CD4-positive, CD25-positive, alpha-beta regulatory T cell (primary cell): Measurements from ENCODE around the gene NBEA. TPM values are rescaled to one million over a fixed set of nuclear protein-coding genes. Genes with fewer than 3 reads are reported as not detected.

Experiments used
- ATAC-seq, 2 donors: fragments of 150-1000 bp; cut with Tn5 transposase; one replicate each; pipeline ENCODE4 v1.10.0; 2021; ENCODE audit warnings: low read depth in 2 of 2, moderate number of reproducible peaks in 2 of 2, moderate library complexity in 1 of 2
- DNase-seq, 3 donors: peaks; one replicate each; pipeline versions ENCODE4 v3.0.0 to v3.0.0-alpha.2; 2012 to 2022; ENCODE audit warnings: mixed read lengths in 1 of 3
- H3K27ac ChIP-seq: one replicate; pipeline ENCODE4 v1.7.0; 2013; ENCODE audit warnings: mild to moderate bottlenecking, low read length; ENCODE audit not compliant: insufficient read depth, poor library complexity, severe bottlenecking
- H3K27me3 ChIP-seq: one replicate; pipeline ENCODE4 v1.7.0; 2013; ENCODE audit warnings: low read length; ENCODE audit not compliant: control insufficient read depth, insufficient read depth
- H3K36me3 ChIP-seq: one replicate; pipeline ENCODE4 v1.7.0; 2013; ENCODE audit warnings: mild to moderate bottlenecking, low read length, moderate library complexity; ENCODE audit not compliant: control insufficient read depth, insufficient read depth
- H3K4me1 ChIP-seq: 2 replicates; pipeline ENCODE4 v1.7.0; 2013; ENCODE audit warnings: mild to moderate bottlenecking, low read length; ENCODE audit not compliant: insufficient read depth, control insufficient read depth, poor library complexity, severe bottlenecking
- H3K4me3 ChIP-seq: one replicate; pipeline ENCODE4 v1.7.0; 2013; ENCODE audit warnings: low read depth, mild to moderate bottlenecking, low read length, moderate library complexity
- H3K9me3 ChIP-seq, 2 experiments: 1 replicate in 1 of 2; 2 replicates in 1 of 2; pipeline ENCODE4 v1.7.0; 2013; ENCODE audit warnings: low read length in 2 of 2, mild to moderate bottlenecking in 1 of 2, moderate library complexity in 1 of 2; ENCODE audit not compliant: control insufficient read depth in 2 of 2
- H3K27ac Mint-ChIP-seq, 3 donors: one replicate each; pipeline ENCODE4 v1.8.0; 2020 to 2022; ENCODE audit warnings: mild to moderate bottlenecking in 3 of 3, mixed read lengths in 3 of 3, moderate library complexity in 2 of 3
- H3K27me3 Mint-ChIP-seq: one replicate; pipeline ENCODE4 v1.8.0; 2022; ENCODE audit warnings: mild to moderate bottlenecking, mixed read lengths
- H3K36me3 Mint-ChIP-seq: one replicate; pipeline ENCODE4 v1.8.0; 2020; ENCODE audit warnings: mixed read lengths
- H3K4me1 Mint-ChIP-seq, 4 donors: one replicate each; pipeline ENCODE4 v1.8.0; 2020 to 2022; ENCODE audit warnings: mixed read lengths in 4 of 4, mild to moderate bottlenecking in 1 of 4
- H3K4me3 Mint-ChIP-seq, 4 donors: one replicate each; pipeline ENCODE4 v1.8.0; 2020 to 2022; ENCODE audit warnings: mild to moderate bottlenecking in 4 of 4, mixed read lengths in 4 of 4, moderate library complexity in 3 of 4
- H3K9me3 Mint-ChIP-seq, 7 donors: one replicate each; pipeline ENCODE4 v1.8.0; 2020 to 2022; ENCODE audit warnings: mixed read lengths in 7 of 7, mild to moderate bottlenecking in 3 of 7, moderate library complexity in 2 of 7
- polyA plus RNA-seq, 4 donors: library from polyadenylated mRNA; unstranded; fragments of 300-500 nt; fragmentation: Illumina TruSeq; gene quantifications; one replicate each; pipeline ENCODE4 v1.2.3, GENCODE V29; 2021
- total RNA-seq: library from RNA; stranded (reverse); gene quantifications from one replicate; pipeline ENCODE4 v1.2.3, GENCODE V29; 2022

NBEA gene
- total and polyA plus RNA-seq, 5 donors from 2014 or later: 0.02 to 1.1 (median 0.30) TPM

DNA sequence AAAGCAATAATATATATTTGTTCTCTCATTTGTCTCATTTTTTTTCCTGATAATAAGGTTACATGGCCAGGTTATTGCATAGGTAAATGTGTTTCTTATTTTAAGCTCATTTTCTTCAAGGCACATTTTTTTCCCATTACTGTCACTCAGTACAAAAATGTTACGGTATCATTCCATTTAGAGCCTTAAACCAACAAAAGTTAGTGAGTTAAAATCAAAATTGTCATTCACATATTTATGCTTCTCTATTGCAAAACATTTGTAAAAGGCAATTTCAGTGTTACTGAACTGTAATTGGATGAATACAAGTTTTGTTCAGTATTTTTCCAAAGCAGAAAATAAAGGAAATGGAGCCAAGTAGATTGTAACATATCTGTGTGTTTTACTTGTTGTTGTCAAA, 652.0 kb downstream of the NBEA start:
- no peak overlapping the region for H3K4me3 Mint-ChIP-seq
- Histone ChIP-seq H3K4me3 (no peak overlapping the region), H3K4me1 (no peaks in the 10 kb centered on the region), H3K9me3 (no peaks in the 10 kb centered on the region), H3K27ac (no peak overlapping the region), H3K36me3 (no peaks in the 10 kb centered on the region), H3K27me3 (no peaks in the 10 kb centered on the region)
- no peak for ATAC-seq
- H3K27ac Mint-ChIP-seq: no peak overlapping the region
- peaks cover 0 to 9% (median 0%) of the 10 kb centered on the region in 7 donors for H3K9me3 Mint-ChIP-seq
- H3K4me1 Mint-ChIP-seq: no peaks in the 10 kb centered on the region
- H3K27me3 Mint-ChIP-seq: no peaks in the 10 kb centered on the region
- H3K36me3 Mint-ChIP-seq: no peaks in the 10 kb centered on the region
- no peak for DNase-seq

DNA sequence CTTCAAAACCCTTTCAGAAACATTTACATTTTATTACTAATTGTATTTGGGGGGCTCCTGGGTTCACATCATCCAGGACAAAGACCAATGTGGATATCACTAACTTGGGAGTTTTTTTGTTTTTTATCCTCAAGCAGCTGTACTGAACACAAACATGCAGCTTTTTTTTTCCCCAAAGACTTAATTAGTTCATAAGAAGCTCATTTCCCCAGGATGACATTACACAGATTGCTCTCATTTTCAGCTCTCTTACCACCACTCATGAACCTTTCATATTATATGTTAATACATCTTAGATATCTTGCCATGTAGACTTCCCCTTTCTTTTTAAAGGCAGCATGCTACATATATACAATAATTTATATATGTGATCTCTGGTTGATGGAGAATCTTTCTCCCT, 653.1 kb downstream of the NBEA start:
- H3K4me3 ChIP-seq: no peak overlapping the region
- no peaks in the 10 kb centered on the region for H3K9me3 ChIP-seq
- H3K27me3 ChIP-seq: no peaks in the 10 kb centered on the region
- Mint-ChIP-seq H3K36me3 (no peaks in the 10 kb centered on the region), H3K4me3 (no peak overlapping the region), H3K27ac (no peak overlapping the region), H3K4me1 (no peaks in the 10 kb centered on the region), H3K27me3 (no peaks in the 10 kb centered on the region), H3K9me3 (peaks cover 0 to 4% (median 0%) of the 10 kb centered on the region in 7 donors)
- DNase-seq (no peak), ATAC-seq (no peak)
- no peak overlapping the region for H3K27ac ChIP-seq
- no peaks in the 10 kb centered on the region for H3K36me3 ChIP-seq
- H3K4me1 ChIP-seq: no peaks in the 10 kb centered on the region

DNA sequence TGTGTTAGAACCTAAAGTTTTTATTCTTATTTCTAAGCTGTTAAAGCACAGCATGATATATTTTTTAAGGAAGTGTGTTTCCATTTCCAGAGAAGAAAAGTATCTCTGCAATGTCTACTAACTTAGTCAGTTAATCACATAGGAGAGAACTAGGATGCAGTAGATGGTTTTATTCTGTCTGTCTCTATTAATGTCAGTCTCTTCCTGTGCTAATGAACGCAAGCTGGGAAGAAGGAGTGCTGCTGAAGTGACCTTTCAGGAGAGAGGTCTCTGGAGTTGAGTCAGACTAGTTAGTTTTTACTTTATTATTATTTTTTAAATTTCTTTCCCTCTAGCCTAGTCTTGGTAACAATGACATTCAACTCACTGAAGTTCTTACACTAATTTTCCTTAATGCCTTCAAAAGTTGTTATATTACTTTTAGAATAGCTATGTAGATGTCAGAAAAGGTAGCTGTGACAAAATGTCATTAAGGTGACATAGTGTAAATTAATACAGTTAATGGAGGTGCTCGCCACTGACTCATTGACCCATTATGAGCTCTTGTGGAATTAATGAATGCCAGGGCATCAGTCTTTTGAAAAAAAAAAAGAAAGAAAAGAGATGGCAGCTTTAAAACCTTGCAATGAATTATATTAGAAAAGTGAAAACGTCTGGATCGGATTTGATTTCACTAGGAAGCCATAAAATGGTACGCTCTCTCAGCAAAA, 654.4 kb downstream of the NBEA start:
- Mint-ChIP-seq H3K27me3 (no peaks in the 10 kb centered on the region), H3K27ac (no peak overlapping the region), H3K4me1 (no peaks in the 10 kb centered on the region), H3K36me3 (no peaks in the 10 kb centered on the region), H3K4me3 (no peak overlapping the region), H3K9me3 (peaks cover 0 to 4% (median 0%) of the 10 kb centered on the region in 7 donors)
- no peak overlapping the region for H3K4me3 ChIP-seq
- no peaks in the 10 kb centered on the region for H3K4me1 ChIP-seq
- H3K27me3 ChIP-seq: no peaks in the 10 kb centered on the region
- no peak for DNase-seq
- no peaks in the 10 kb centered on the region for H3K36me3 ChIP-seq
- no peak for ATAC-seq
- no peaks in the 10 kb centered on the region for H3K9me3 ChIP-seq
- no peak overlapping the region for H3K27ac ChIP-seq

DNA sequence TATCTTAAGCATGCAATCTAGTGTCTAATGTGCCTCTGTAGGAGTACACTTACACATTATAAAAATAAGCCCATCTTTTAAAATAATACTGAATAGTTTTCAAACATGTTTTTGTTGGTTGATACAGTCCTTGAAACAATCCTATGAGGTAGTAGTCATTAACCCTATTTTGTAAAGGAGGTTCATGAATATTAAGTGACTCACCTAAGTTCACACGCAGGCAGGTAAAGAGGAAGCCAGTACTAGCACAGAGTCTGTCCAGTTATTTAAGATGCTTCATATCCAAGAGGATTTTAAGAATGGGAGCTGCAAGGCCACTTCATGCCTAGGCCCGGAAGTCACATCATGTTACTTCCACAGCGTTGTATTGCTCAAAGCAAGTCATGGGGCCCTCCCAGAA, 655.4 kb downstream of the NBEA start:
- Mint-ChIP-seq H3K27me3 (no peaks in the 10 kb centered on the region), H3K27ac (no peak overlapping the region)

DNA sequence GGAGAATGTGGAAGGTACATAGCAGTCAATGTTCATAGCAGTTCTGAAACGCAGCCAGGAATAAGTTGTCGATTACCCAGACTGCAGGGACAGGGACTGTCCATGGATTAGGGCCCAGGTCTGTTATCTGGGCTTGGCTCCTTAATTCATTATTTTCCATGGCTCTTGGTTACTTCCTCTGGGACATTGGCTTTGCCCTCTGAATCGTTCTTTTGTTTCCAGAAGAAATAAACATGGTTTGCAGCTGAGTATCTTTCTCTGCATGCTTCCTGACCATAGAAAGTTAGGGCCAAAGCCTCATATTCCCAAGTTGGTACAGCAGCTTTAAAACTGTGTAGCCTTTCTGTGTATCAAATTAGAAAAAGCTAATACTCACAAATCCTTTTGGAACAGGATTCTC, 656.2 kb downstream of the NBEA start:
- H3K4me1 Mint-ChIP-seq: no peaks in the 10 kb centered on the region
- no peaks in the 10 kb centered on the region for H3K27me3 Mint-ChIP-seq
- ATAC-seq (no peak), DNase-seq (no peak)
- H3K36me3 ChIP-seq: no peaks in the 10 kb centered on the region
- no peaks in the 10 kb centered on the region for H3K27me3 ChIP-seq
- H3K27ac ChIP-seq: no peak overlapping the region
- no peaks in the 10 kb centered on the region for H3K4me1 ChIP-seq
- H3K4me3 Mint-ChIP-seq: no peak overlapping the region
- H3K9me3 ChIP-seq: no peaks in the 10 kb centered on the region
- no peaks in the 10 kb centered on the region for H3K36me3 Mint-ChIP-seq
- H3K9me3 Mint-ChIP-seq: peaks cover 0 to 4% (median 0%) of the 10 kb centered on the region in 7 donors
- H3K4me3 ChIP-seq: no peak overlapping the region
- no peak overlapping the region for H3K27ac Mint-ChIP-seq

More for the DNA sequence above, 655.4 kb downstream of the NBEA start:
- Histone ChIP-seq H3K27me3 (no peaks in the 10 kb centered on the region), H3K9me3 (no peaks in the 10 kb centered on the region), H3K27ac (no peak overlapping the region), H3K36me3 (no peaks in the 10 kb centered on the region), H3K4me1 (no peaks in the 10 kb centered on the region), H3K4me3 (no peak overlapping the region)
- no peaks in the 10 kb centered on the region for H3K4me1 Mint-ChIP-seq
- peaks cover 0 to 4% (median 0%) of the 10 kb centered on the region in 7 donors for H3K9me3 Mint-ChIP-seq
- H3K4me3 Mint-ChIP-seq: no peak overlapping the region
- no peak for DNase-seq
- no peak for ATAC-seq
- H3K36me3 Mint-ChIP-seq: no peaks in the 10 kb centered on the region

DNA sequence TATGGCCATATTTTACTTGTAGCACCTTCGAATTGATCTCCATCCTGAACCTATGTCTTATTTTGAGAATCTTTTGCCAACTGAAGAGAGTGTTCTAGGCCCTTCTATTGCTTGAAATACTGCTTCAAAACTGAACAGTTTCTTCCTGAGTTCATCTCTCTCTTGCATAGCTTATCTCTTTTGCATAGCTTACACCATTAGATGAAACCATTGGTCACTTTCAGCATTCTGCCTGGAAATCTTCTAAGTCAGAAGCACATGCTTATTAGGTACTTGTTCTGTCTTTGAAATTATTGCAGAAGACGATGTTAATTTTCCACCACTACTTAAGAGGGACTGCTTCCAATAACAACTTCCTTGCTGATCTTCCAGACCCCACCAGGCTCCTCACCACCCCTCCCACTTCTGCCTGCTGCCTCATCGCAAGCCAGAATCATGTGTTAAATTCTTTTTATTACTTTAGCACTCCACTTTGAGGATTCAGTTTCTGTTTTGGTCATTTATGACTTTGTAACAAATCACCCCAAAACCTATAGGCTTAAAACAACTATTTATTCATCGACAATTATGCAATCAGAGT, 656.8 kb downstream of the NBEA start:
- Mint-ChIP-seq H3K9me3 (peaks cover 0 to 4% (median 0%) of the 10 kb centered on the region in 7 donors), H3K27ac (no peak overlapping the region), H3K4me3 (no peak overlapping the region), H3K36me3 (no peaks in the 10 kb centered on the region), H3K27me3 (no peaks in the 10 kb centered on the region), H3K4me1 (no peaks in the 10 kb centered on the region)
- Histone ChIP-seq H3K27me3 (no peaks in the 10 kb centered on the region), H3K36me3 (no peaks in the 10 kb centered on the region), H3K9me3 (no peaks in the 10 kb centered on the region), H3K4me1 (no peaks in the 10 kb centered on the region), H3K27ac (no peak overlapping the region), H3K4me3 (no peak overlapping the region)
- DNase-seq (no peak), ATAC-seq (no peak)

DNA sequence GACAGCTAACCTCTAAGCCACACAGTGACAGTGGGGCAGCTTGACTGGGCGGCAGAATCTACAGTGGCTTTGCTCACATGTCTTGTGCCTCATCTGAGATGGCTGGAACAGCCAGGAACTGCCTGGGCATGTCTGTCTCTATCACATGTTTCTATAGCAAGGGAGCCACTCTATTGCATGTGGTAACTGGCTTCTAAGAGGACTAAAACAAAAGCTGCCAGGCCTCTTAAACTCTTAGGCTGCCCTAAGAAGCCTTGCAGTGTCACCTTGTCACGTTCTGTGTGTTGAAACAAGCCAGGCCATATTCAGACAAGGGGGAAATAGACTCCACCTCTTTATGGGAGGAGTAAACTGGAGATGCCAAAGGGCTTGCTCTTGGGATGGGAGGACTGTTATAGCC, 657.3 kb downstream of the NBEA start:
- Histone ChIP-seq H3K27me3 (no peaks in the 10 kb centered on the region), H3K27ac (no peak overlapping the region), H3K9me3 (no peaks in the 10 kb centered on the region), H3K4me3 (no peak overlapping the region), H3K36me3 (no peaks in the 10 kb centered on the region), H3K4me1 (no peaks in the 10 kb centered on the region)
- Mint-ChIP-seq H3K4me3 (no peak overlapping the region), H3K4me1 (no peaks in the 10 kb centered on the region), H3K27ac (no peak overlapping the region), H3K9me3 (peaks cover 0 to 4% (median 0%) of the 10 kb centered on the region in 7 donors), H3K36me3 (no peaks in the 10 kb centered on the region), H3K27me3 (no peaks in the 10 kb centered on the region)
- ATAC-seq: no peak
- no peak for DNase-seq

DNA sequence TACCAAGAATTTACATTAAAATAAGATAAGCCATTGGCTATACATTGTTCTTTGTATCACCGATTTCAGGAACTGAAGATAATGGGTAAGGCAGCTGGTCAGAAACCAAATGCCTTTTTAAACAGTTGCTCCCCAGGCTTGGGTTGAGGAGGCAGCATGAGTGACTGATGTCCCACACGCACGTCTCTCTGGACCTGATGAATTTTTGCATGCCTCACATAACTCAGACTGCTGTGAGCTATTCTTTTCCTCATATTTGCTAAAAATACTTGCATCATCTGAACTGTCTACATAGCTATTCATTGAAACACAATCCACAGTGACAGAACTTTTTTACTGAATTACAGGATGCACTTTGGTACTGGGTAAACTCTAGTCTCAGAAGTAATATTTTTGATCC, 658.1 kb downstream of the NBEA start:
- DNase-seq (no peak), ATAC-seq (no peak)
- H3K4me1 ChIP-seq: no peaks in the 10 kb centered on the region
- Mint-ChIP-seq H3K9me3 (peaks cover 0 to 4% (median 0%) of the 10 kb centered on the region in 7 donors), H3K4me3 (no peak overlapping the region), H3K36me3 (no peaks in the 10 kb centered on the region), H3K27me3 (no peaks in the 10 kb centered on the region), H3K4me1 (no peaks in the 10 kb centered on the region), H3K27ac (no peak overlapping the region)
- no peaks in the 10 kb centered on the region for H3K27me3 ChIP-seq
- H3K27ac ChIP-seq: no peak overlapping the region
- H3K9me3 ChIP-seq: no peaks in the 10 kb centered on the region
- no peaks in the 10 kb centered on the region for H3K36me3 ChIP-seq
- H3K4me3 ChIP-seq: no peak overlapping the region
